ENCODE data around the gene AFTPH.

Gene AFTPH, protein sequence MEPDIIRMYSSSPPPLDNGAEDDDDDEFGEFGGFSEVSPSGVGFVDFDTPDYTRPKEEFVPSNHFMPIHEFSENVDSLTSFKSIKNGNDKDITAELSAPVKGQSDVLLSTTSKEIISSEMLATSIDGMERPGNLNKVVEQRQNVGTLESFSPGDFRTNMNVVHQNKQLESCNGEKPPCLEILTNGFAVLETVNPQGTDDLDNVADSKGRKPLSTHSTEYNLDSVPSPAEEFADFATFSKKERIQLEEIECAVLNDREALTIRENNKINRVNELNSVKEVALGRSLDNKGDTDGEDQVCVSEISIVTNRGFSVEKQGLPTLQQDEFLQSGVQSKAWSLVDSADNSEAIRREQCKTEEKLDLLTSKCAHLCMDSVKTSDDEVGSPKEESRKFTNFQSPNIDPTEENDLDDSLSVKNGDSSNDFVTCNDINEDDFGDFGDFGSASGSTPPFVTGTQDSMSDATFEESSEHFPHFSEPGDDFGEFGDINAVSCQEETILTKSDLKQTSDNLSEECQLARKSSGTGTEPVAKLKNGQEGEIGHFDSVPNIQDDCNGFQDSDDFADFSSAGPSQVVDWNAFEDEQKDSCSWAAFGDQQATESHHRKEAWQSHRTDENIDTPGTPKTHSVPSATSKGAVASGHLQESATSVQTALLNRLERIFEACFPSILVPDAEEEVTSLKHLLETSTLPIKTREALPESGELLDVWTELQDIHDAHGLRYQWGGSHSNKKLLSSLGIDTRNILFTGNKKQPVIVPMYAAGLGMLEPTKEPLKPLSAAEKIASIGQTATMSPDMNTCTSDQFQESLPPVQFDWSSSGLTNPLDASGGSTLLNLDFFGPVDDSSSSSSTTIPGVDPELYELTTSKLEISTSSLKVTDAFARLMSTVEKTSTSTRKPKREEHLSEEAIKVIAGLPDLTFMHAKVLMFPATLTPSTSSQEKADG

GRCh38 chr2:64523666-64524603 is at the start of gene AFTPH:
TSS of gene AFTPH (plus strand) at chr2:64524328. CDS start at chr2:64551475, 27,147 bp downstream.
- peak; percentile 99 for DNase-seq (ENCODE audit: low spot score)

DNA sequence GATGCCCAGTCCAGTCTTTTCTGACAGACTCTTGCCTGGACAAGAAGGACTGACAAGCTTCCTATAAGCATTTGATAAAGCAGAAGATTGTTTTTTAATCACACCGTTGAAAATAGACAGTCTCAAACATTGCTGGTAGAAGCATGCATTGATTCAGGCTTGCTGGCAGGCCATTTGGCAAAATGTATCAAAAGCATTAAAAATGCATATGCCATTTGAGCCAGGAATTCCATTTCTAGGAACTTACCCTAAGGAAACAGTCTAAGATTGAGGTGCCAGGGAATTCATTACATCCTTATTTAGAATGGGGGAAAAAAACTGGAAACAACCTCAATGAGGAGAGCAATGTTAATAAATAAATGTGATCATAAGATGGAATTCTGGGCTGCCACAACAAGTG is 49.5 kb upstream of the AFTPH start:
- DNase-seq (ENCODE audit: low spot score) = no peak

GRCh38 chr2:64477037-64477436 is 47.1 kb upstream of the AFTPH start:
- no peak for DNase-seq (ENCODE audit: low spot score)

- no peak for DNase-seq (ENCODE audit: low spot score)
Observed at GRCh38 chr2:64477979-64478378, 46.1 kb upstream of the AFTPH start.

GRCh38 chr2:64478502-64479230 is 45.5 kb upstream of the AFTPH start:
- peak; percentile 80 for DNase-seq (ENCODE audit: low spot score)

DNA sequence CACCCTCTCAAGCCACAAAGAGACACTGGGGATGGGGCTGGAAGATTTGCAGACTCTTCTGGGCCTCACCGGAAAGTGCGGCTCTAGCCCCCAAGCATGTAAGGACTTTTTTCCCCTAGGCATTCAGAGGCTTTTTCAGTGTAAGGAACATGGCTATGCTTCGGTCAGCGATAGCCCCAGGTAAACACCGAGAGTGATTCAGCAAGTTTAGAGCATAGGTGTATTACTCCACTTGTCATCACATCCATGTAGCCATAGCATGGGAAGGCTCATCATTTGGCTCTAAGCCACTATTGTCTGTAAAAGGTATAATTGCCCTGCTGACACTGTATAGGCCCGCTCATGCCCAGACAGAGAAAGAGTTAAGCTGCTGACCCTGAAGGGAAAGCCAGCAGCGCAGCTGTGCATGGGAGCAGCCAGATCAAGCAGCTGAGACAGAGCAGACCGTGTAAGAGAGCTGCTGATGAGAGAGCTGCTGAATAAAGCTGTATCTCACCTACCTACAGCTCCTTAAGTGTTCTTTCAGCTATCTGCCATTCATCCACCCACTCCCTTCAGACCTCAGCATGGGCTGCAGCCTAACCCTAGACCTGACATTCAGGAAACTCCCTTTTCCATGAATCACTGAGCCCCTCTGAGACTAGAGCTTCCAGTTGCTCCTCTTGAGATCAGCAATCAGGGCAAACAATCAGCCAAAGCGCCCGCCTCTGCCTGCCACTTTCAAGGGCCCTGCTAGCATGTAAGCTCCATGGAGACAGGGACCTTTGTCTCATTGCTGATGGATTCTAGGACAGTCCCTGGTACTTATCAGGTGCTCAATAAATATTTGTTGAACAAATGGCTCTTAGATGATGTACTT is 44.6 kb upstream of the AFTPH start:
- no peak for DNase-seq (ENCODE audit: low spot score)

DNA sequence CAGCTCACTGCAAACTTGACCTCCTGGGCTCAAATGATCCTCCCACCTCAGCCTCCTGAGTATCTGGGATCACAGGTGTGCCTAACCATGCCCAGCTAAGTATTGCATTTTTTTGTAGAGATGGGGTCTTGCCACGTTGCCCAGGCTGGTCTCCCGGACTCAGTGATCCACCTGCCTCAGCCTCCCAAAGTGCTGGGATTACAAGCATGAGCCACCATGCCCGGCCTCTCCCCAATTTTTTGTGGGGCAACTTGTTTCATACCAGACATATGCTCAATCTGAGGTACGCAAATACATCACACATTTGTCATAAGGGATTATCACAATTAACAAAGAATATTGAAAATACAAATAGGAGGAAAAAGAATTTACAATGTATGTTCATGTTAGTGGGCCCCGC is 42.5 kb upstream of the AFTPH start:
- no peak for DNase-seq (ENCODE audit: low spot score)

- no peak for DNase-seq (ENCODE audit: low spot score)
Observed at GRCh38 chr2:64482243-64482642, 41.9 kb upstream of the AFTPH start.

DNA sequence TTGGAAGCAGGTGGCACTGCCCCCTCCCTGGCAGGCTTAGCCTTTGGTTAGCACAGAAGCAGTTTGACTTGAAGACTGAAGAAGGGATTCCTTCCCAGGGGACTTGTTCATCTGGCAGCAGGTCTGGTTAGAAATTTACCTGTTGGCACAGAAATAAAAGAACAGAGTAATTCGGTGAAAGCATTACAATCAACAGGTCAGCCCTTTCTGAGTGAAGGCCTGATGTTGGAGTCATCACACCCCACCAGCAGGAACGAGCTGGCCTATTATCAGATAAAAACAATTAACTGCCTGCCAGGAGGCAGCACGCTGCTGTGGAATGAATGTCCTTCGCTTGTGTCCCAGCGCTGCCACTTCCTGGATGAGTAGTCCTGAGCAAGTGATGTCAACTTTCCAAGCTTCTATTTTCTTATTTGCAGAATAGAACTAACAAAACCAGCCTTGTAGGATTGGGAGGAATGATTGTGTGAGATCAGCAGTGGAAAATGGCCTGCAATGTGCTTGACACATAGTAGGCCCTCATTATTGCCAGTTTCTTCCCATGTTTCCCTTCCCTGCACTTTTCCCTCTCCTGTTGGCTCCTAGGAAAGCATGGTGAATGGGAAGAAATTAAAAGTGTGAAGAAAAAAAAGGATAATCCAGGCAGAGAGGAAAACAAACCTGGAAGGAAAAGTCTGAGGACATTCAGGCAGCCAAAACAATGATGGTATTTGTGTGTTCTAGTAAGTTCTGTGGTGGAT is 41.2 kb upstream of the AFTPH start:
- peak; percentile 74 for DNase-seq (ENCODE audit: low spot score)

- no peak for DNase-seq (ENCODE audit: low spot score)
Observed at GRCh38 chr2:64485331-64485730, 38.8 kb upstream of the AFTPH start.

GRCh38 chr2:64485961-64486360 is 38.2 kb upstream of the AFTPH start:
- DNase-seq (ENCODE audit: low spot score) = peak; percentile 92

- DNase-seq (ENCODE audit: low spot score) = peak; percentile 70
Observed at GRCh38 chr2:64487256-64488049, 36.7 kb upstream of the AFTPH start.

GRCh38 chr2:64488050-64488974 is 35.8 kb upstream of the AFTPH start:
- DNase-seq (ENCODE audit: low spot score) = peak; percentile 56

GRCh38 chr2:64489081-64489751 is 34.9 kb upstream of the AFTPH start:
- no peak for DNase-seq (ENCODE audit: low spot score)

- no peak for DNase-seq (ENCODE audit: low spot score)
Observed at GRCh38 chr2:64491426-64491825, 32.7 kb upstream of the AFTPH start.

GRCh38 chr2:64492272-64492671 is 31.9 kb upstream of the AFTPH start:
- DNase-seq (ENCODE audit: low spot score) = no peak

DNA sequence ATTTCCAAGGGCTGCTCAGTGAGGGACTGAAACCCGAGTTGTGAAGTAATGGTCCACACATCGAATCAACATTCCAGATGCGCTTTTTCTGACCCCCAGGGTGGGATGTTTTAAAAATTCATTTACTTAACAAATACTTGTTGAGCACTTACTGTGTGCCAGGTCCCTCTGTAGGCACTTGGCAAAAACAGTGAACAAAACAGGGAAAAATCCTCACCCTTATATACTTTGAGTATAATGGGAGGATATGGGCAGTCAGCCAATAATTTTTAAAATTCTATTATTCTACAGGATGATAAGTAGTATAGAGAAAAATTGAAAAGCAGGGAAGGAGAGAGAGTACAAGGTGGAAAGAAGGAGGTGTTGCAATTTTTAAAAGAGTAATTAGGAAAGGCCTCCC is 31.3 kb upstream of the AFTPH start:
- DNase-seq (ENCODE audit: low spot score) = no peak

All from SW480 (cell line).